Astrocyte (in vitro differentiated cells and primary cell): ENCODE results near the gene MAML2. TPM values are rescaled to one million over a fixed set of nuclear protein-coding genes. Genes with fewer than 3 reads are reported as not detected.

Experiments
- DNase-seq: peaks from one replicate; pipeline ENCODE4 v3.0.0-alpha.2; 2010; ENCODE audit warnings: low read depth
- FAIRE-seq: peaks from 2 replicates; lab custom pipeline; 2011; peaks lifted over from hg19 to GRCh38; lab: Jason Lieb, UNC
- H2AFZ ChIP-seq: 2 replicates; pipeline ENCODE4 v1.6.0; 2012; ENCODE audit warnings: low read depth, low read length, inconsistent platforms
- H3K27ac ChIP-seq: 2 replicates; pipeline ENCODE4 v1.5.1; 2011; ENCODE audit warnings: low read depth, low read length, inconsistent platforms
- H3K27me3 ChIP-seq: 2 replicates; pipeline ENCODE4 v1.6.0; 2011; ENCODE audit warnings: low read length, inconsistent platforms; ENCODE audit not compliant: insufficient read depth
- H3K36me3 ChIP-seq: 2 replicates; pipeline ENCODE4 v1.5.1; 2011; ENCODE audit warnings: low read length, inconsistent platforms; ENCODE audit not compliant: insufficient read depth
- H3K4me1 ChIP-seq: 2 replicates; pipeline ENCODE4 v1.5.1; 2011; ENCODE audit warnings: low read length, inconsistent platforms; ENCODE audit not compliant: insufficient read depth
- H3K4me2 ChIP-seq: 2 replicates; pipeline ENCODE4 v1.6.0; 2012; ENCODE audit warnings: low read length, inconsistent platforms
- H3K4me3 ChIP-seq: 2 replicates; pipeline ENCODE4 v1.5.1; 2011; ENCODE audit warnings: low read depth, mild to moderate bottlenecking, low read length, inconsistent platforms; ENCODE audit not compliant: insufficient read depth
- H3K79me2 ChIP-seq: 2 replicates; pipeline ENCODE4 v1.6.0; 2012; ENCODE audit warnings: mild to moderate bottlenecking, low read length, inconsistent platforms; ENCODE audit not compliant: insufficient read depth
- H3K9ac ChIP-seq: 2 replicates; pipeline ENCODE4 v1.6.0; 2012; ENCODE audit warnings: mild to moderate bottlenecking, low read length, inconsistent platforms
- H3K9me3 ChIP-seq: 2 replicates; pipeline ENCODE4 v1.5.1; 2012; ENCODE audit warnings: low read depth, mild to moderate bottlenecking, low read length, inconsistent platforms; ENCODE audit not compliant: insufficient read depth
- H4K20me1 ChIP-seq: 2 replicates; pipeline ENCODE4 v1.6.0; 2012; ENCODE audit warnings: low read length, inconsistent platforms; ENCODE audit not compliant: insufficient read depth
- H3K27ac Mint-ChIP-seq: one replicate; pipeline ENCODE4 v1.8.0; 2021; ENCODE audit warnings: mild to moderate bottlenecking, mixed read lengths; ENCODE audit not compliant: unreplicated experiment
- H3K27me3 Mint-ChIP-seq: one replicate; pipeline ENCODE4 v1.8.0; 2021; ENCODE audit warnings: low read depth, mixed read lengths; ENCODE audit not compliant: unreplicated experiment
- H3K36me3 Mint-ChIP-seq: one replicate; pipeline ENCODE4 v1.8.0; 2021; ENCODE audit warnings: low read depth, mixed read lengths; ENCODE audit not compliant: unreplicated experiment
- H3K4me1 Mint-ChIP-seq: one replicate; pipeline ENCODE4 v1.8.0; 2021; ENCODE audit warnings: low read depth, mixed read lengths; ENCODE audit not compliant: unreplicated experiment
- H3K4me3 Mint-ChIP-seq: one replicate; pipeline ENCODE4 v1.8.0; 2021; ENCODE audit warnings: mild to moderate bottlenecking, moderate library complexity, mixed read lengths; ENCODE audit not compliant: unreplicated experiment
- H3K9me3 Mint-ChIP-seq: one replicate; pipeline ENCODE4 v1.8.0; 2021; ENCODE audit warnings: mild to moderate bottlenecking, mixed read lengths; ENCODE audit not compliant: unreplicated experiment
- EZH2 ChIP-seq: IDR thresholded peaks from 2 replicates; pipeline ENCODE4 v1.6.1; 2012; ENCODE audit warnings: mild to moderate bottlenecking, low read length, inconsistent platforms; ENCODE audit not compliant: insufficient read depth
- total RNA-seq: library from RNA; stranded (reverse); gene quantifications from 2 replicates; pipeline ENCODE4 v1.2.1, GENCODE V29; 2021
- TF ChIP-seq, protein P1 (sequence below): IDR thresholded peaks from 2 replicates; pipeline ENCODE4 v1.5.1; 2011; ENCODE audit warnings: low read depth, mild to moderate bottlenecking, inconsistent platforms, low read length, moderate library complexity; ENCODE audit not compliant: insufficient read depth

The MAML2 gene
- total RNA-seq, 1 donor from 2014 or later = 27.4 TPM

DNA sequence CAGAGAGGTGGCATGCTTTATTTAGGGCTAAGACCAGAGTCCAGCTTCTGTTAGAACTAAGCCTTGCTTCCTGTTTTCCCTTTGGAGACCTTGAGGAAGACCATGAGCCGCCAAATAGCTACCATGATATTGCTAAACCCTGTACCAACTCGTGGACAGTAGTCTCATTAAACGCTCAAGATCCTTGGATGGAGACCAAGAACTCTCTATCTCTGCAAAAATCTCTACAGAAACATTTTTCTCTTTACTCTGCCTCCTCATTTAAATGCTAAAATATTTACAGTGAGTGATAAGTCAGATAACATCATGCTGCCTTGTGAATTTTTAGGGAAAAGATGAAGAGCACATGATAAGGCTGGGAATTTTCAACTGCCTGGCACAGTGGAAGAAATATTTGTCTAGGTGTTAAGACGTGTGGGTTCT is 197.8 kb downstream of the MAML2 start:
- no peaks in the 10 kb centered on the region for H3K27me3 Mint-ChIP-seq
- DNase-seq = peak; percentile 43
- H3K4me1 ChIP-seq = peaks cover 46% of the 10 kb centered on the region
- FAIRE-seq = no peak
- peak overlapping the region; percentile 23 for H3K27ac Mint-ChIP-seq
- TF ChIP-seq, protein P1, sequence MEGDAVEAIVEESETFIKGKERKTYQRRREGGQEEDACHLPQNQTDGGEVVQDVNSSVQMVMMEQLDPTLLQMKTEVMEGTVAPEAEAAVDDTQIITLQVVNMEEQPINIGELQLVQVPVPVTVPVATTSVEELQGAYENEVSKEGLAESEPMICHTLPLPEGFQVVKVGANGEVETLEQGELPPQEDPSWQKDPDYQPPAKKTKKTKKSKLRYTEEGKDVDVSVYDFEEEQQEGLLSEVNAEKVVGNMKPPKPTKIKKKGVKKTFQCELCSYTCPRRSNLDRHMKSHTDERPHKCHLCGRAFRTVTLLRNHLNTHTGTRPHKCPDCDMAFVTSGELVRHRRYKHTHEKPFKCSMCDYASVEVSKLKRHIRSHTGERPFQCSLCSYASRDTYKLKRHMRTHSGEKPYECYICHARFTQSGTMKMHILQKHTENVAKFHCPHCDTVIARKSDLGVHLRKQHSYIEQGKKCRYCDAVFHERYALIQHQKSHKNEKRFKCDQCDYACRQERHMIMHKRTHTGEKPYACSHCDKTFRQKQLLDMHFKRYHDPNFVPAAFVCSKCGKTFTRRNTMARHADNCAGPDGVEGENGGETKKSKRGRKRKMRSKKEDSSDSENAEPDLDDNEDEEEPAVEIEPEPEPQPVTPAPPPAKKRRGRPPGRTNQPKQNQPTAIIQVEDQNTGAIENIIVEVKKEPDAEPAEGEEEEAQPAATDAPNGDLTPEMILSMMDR = no peak
- no peak for TF ChIP-seq EZH2
- H3K27ac ChIP-seq = no peak overlapping the region
- no peaks in the 10 kb centered on the region for H3K36me3 Mint-ChIP-seq
- no peak overlapping the region for H3K9ac ChIP-seq
- H3K27me3 ChIP-seq = no peaks in the 10 kb centered on the region
- H2AFZ ChIP-seq = no peak overlapping the region
- peaks cover 53% of the 10 kb centered on the region for H3K79me2 ChIP-seq
- H3K4me2 ChIP-seq = no peak overlapping the region
- H3K9me3 Mint-ChIP-seq = no peaks in the 10 kb centered on the region
- H3K4me3 Mint-ChIP-seq = no peak overlapping the region
- H3K4me3 ChIP-seq = no peak overlapping the region
- peaks cover 46% of the 10 kb centered on the region for H3K4me1 Mint-ChIP-seq
- no peaks in the 10 kb centered on the region for H3K9me3 ChIP-seq
- no peaks in the 10 kb centered on the region for H3K36me3 ChIP-seq
- no peaks in the 10 kb centered on the region for H4K20me1 ChIP-seq

DNA sequence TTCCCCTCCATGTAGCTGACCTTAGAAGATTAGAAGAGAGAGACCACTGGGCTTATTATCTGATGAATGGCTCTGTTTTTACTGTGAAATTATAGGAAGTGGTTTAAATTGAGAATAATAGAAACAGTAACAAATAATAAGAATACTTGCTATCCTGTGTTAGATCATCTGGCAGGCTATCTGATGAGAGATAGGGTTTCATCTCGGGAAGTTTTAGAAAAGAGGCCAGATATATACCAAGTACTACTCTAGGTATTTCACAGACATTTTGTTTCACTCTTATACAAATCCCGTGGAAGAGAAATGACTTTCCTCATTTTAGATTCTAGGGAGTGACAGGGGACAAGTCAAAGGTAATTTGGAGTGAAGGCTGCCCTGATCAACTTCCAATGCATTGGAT is 198.4 kb downstream of the MAML2 start:
- Histone ChIP-seq H3K4me3 (no peak overlapping the region), H3K9ac (no peak overlapping the region), H2AFZ (no peak overlapping the region), H4K20me1 (no peaks in the 10 kb centered on the region), H3K79me2 (peaks cover 55% of the 10 kb centered on the region), H3K36me3 (peaks cover 2% of the 10 kb centered on the region), H3K27ac (no peak overlapping the region), H3K9me3 (no peaks in the 10 kb centered on the region), H3K4me2 (no peak overlapping the region), H3K4me1 (peaks cover 41% of the 10 kb centered on the region), H3K27me3 (no peaks in the 10 kb centered on the region)
- Mint-ChIP-seq H3K36me3 (peaks cover under 1% of the 10 kb centered on the region), H3K27me3 (no peaks in the 10 kb centered on the region), H3K27ac (no peak overlapping the region), H3K4me3 (no peak overlapping the region), H3K9me3 (no peaks in the 10 kb centered on the region), H3K4me1 (peaks cover 46% of the 10 kb centered on the region)
- FAIRE-seq = no peak
- DNase-seq = no peak
- TF ChIP-seq, protein P1 = no peak
- no peak for TF ChIP-seq EZH2

GRCh38 chr11:96143041-96143521 is 199.9 kb downstream of the MAML2 start:
- peaks cover 55% of the 10 kb centered on the region for H3K79me2 ChIP-seq

More at GRCh38 chr11:96143041-96143521, 199.9 kb downstream of the MAML2 start:
- Histone ChIP-seq H3K27me3 (no peaks in the 10 kb centered on the region), H3K4me1 (peaks cover 33% of the 10 kb centered on the region), H3K36me3 (peaks cover 2% of the 10 kb centered on the region), H3K9ac (no peak overlapping the region), H3K9me3 (no peaks in the 10 kb centered on the region), H3K4me3 (no peak overlapping the region), H3K4me2 (peak overlapping the region; percentile 24), H2AFZ (no peak overlapping the region), H3K27ac (no peak overlapping the region), H4K20me1 (no peaks in the 10 kb centered on the region)
- Mint-ChIP-seq H3K36me3 (peaks cover 8% of the 10 kb centered on the region), H3K27ac (no peak overlapping the region), H3K9me3 (no peaks in the 10 kb centered on the region), H3K4me1 (peaks cover 37% of the 10 kb centered on the region), H3K4me3 (no peak overlapping the region), H3K27me3 (no peaks in the 10 kb centered on the region)
- DNase-seq (no peak), FAIRE-seq (no peak)
- TF ChIP-seq, protein P1 = no peak
- no peak for TF ChIP-seq EZH2
